GM18507 (cell line): ENCODE results near the gene PNMA8C.
"Not testable (repeated sequence)": the region's sequence is repeated elsewhere in the genome, so short reads cannot be mapped to it uniquely, and the experiment has no call there.

Experiments
- DNase-seq: peaks from one replicate; pipeline ENCODE4 v3.0.0; 2011; ENCODE audit warnings: low read depth; ENCODE audit not compliant: insufficient read length; ENCODE audit errors: extremely low spot score
- FAIRE-seq: peaks from 2 replicates; lab custom pipeline; 2011; peaks lifted over from hg19 to GRCh38; lab: Jason Lieb, UNC

PNMA8C gene

GRCh38 chr19:46449228-46449627 is 20.5 kb upstream of the PNMA8C start:
- DNase-seq (no peak), FAIRE-seq (no peak)

GRCh38 chr19:46448601-46449000 is 19.9 kb upstream of the PNMA8C start:
- FAIRE-seq (no peak), DNase-seq (no peak)

GRCh38 chr19:46447824-46448223 is 19.1 kb upstream of the PNMA8C start:
- FAIRE-seq (no peak), DNase-seq (no peak)

GRCh38 chr19:46447006-46447405 is 18.3 kb upstream of the PNMA8C start:
- no peak for FAIRE-seq

DNA sequence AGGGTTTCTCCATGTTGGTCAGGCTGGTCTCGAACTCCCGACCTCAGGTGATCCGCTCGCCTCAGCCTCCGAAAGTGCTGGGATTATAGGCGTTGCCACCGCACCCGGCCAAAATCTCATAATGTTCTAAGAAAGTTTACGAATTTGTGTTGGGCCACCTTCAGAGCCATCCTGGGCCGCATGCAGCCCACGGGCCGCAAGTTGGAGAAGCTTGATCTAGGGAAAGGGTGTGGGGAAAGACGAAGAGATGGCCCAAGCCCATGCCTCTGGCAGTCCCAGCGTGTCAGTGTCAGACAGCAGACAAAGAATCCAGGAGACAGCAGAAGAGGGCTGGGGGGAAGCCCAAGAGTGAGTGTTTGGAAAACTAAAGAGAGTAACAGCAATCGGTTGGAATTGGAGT is 17.3 kb upstream of the PNMA8C start:
- FAIRE-seq (no peak), DNase-seq (no peak)

More at GRCh38 chr19:46447006-46447405, 18.3 kb upstream of the PNMA8C start:
- no peak for DNase-seq

- FAIRE-seq: no peak
- no peak for DNase-seq
Observed at GRCh38 chr19:46442808-46443450, 14.2 kb upstream of the PNMA8C start.

- FAIRE-seq (no peak), DNase-seq (no peak)
Observed at GRCh38 chr19:46441866-46442265, 13.1 kb upstream of the PNMA8C start.

- DNase-seq, FAIRE-seq: not testable (repeated sequence)
Observed at GRCh38 chr19:46435689-46436088, 7.0 kb upstream of the PNMA8C start.

DNA sequence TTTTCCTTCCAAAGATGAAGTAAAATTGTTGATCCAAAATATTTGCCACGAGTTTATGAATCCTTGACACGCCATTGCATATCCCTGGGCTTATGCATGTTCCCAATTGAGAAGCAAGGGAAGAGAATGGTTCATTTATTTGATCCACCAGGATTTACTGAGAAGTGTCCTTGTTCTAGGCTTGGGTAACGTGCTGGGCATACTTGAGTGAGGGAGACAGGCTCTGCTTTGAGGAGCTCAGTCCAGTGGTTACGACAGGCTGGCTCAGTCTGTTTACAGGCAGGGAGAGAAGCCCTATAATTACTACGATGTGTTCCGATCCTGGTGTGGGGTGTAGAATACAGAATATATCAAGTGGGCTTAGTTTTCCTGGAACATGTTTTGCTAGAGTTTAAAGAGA is 6.3 kb upstream of the PNMA8C start:
- FAIRE-seq (no peak), DNase-seq (no peak)

DNA sequence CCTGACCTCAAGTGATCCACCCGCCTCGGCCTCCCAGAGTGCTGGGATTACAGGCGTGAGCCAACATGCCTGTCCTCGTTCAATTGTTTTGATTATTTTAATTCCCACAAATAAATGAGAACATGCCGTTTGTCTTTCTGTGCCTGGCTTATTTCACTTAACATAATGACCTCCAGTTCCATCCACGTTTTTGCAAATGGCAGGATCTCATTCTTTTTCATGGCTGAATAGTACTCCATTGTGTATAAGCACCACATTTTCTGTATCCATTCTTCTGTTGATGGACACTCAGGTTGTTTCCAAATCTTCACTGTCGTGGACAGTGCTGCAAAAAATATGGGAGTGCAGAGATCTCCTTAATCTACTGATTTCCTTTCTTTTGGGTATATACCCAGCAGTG is 4.7 kb upstream of the PNMA8C start:
- not testable (repeated sequence) for FAIRE-seq, DNase-seq

DNA sequence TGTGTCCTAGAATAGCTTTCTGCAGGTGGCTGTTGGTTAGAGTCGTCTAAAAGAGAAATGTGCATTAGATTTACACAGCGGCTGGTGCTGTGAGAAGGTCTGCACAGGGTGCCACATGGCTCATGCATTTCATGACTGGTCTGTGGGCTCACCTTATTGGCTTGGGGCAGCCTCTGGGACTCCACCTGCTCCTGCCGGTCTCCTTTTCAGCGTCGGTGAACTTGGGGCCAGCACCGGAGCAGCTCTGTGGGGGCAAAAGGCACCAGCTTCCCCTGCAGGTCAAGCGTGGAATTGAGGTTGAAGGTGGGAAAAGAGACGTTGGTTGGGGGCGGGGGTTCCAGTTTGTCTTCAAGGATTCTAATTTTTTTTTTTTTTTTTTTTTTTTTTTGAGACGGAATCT is 3.1 kb upstream of the PNMA8C start:
- FAIRE-seq (no peak), DNase-seq (no peak)

DNA sequence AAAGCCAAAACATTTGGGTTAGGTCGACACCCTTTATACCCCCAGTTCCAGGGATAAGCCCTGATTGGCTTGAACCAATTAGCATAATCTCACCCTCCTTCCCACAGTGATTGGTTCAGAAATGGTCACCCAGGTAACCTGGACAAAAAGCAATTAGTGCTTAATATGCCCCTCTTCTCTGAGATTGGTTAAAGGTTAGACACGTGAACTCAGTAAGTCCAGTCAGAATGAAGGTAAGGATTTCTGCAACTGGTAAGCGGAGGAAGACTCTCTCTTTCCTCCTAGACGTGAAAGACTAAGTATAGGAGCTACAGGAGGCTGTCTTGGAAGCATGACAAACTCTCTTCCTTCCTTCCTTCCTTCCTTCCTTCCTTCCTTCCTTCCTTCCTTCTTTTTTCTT is 1.3 kb upstream of the PNMA8C start:
- no peak for DNase-seq
- FAIRE-seq: no peak

- no peak for FAIRE-seq
- DNase-seq: no peak
Observed at GRCh38 chr19:46427518-46428045, 1.2 kb downstream of the PNMA8C start.

DNA sequence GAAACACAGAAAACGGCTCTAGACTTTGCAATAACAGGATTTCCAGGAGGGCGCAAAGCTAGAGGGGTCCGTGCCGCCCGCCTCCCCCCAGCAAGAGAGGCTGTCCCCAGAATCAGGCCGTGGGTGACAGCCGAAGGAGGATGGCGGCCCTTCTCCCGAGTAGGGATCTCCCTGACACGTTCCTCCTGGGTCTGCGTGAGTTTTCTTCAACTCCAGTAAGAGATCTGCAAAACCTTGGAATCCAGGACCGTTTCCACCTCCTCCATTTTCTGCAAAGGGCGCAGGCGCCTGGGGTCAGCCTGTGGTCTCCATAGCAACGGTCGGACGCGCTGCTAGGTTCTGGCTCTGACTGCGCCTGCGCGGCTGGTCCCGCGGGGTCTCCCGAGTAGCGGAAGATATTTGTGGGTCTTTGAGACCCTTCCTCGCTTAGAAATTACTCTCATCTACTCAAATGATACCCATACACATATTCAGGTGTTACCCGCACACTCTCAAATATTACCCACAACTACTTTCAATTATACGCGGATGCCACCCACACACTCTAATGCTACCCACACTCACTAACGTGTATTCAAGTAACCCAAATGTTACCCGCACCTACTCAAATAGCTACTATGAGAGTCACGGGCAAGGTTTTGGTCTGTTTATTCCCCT is 2.1 kb downstream of the PNMA8C start:
- FAIRE-seq (no peak), DNase-seq (peak; percentile 52)

- DNase-seq (no peak), FAIRE-seq (no peak)
Observed at GRCh38 chr19:46426035-46426505, 2.7 kb downstream of the PNMA8C start.

DNA sequence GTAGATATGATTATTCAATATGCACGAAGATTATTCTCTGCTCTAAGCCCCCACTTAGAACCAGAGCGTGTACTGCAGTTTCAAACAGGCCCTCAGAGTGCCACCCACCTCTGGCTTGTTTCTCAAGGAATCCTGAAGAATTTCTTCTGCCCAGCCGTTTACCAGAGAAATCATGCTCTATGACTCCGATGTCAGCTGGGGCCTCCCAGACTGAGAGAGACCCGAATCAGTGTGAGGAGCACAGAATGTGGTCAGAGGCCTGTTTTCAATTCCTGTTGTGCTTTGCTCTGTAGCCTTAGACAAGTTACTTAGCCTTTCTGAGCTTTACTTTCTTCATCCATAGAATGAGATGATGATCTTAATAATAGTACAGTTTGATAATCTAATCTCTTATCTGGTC is 5.5 kb downstream of the PNMA8C start:
- FAIRE-seq (no peak), DNase-seq (no peak)

- no peak for FAIRE-seq
Observed at GRCh38 chr19:46422344-46422743, 6.4 kb downstream of the PNMA8C start.

GRCh38 chr19:46420056-46420455 is 8.7 kb downstream of the PNMA8C start:
- no peak for DNase-seq
- no peak for FAIRE-seq

More at GRCh38 chr19:46422344-46422743, 6.4 kb downstream of the PNMA8C start:
- DNase-seq: no peak

- FAIRE-seq: not testable (repeated sequence)
Observed at GRCh38 chr19:46415804-46416709, 12.7 kb downstream of the PNMA8C start.

GRCh38 chr19:46414899-46415298 is 13.8 kb downstream of the PNMA8C start:
- not testable (repeated sequence) for FAIRE-seq, DNase-seq

More at GRCh38 chr19:46415804-46416709, 12.7 kb downstream of the PNMA8C start:
- not testable (repeated sequence) for DNase-seq
